Measurements from ENCODE around the gene NYNRIN.
"Not testable (repeated sequence)": the region's sequence is repeated elsewhere in the genome, so short reads cannot be mapped to it uniquely, and the experiment has no call there.

Gene NYNRIN

DNA sequence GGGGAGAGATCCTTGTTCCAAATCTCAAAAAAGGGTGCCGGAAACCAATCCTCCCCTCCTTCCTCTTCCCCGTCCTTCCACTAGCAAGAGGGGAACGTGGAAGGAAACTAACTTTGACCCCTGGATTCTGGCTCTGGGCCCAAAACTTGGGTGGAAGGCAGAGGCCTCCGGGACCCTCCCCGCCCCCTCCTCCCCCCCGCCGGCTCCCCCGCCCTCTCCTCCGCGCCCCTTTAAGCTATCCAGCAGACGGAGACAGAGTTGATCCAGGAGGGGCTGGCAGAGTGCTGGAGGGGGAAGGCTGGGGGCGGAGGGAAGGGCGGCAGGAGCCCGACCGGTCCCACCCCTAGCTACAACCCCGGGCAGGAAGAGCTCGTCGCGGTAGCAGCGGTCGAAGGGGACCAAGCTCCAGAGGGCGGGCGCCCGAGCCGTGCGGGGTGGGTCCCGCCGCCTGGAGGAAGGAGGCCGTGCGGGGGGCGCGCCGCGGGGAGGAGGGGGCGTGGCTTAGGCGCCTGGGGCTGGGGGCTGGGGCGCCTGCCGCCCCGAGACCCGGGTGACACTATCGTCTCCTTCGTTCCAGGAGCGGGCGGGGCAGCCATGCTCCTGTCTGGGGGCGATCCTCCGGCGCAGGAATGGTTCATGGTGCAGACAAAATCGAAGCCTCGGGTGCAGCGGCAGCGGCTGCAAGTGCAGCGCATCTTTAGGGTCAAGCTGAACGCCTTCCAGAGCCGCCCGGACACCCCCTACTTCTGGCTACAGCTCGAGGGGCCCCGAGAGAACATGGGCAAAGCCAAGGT is at the start of gene NYNRIN:
Gene NYNRIN, plus strand, starts transcription at position 351 of the 794 bp plus-strand sequence. Its CDS starts 244 bp downstream, at position 595.
- H3K4me1 ChIP-seq (ENCODE audit: control insufficient read depth, insufficient read depth, low read length), result peaks cover 36% of the 10 kb centered on the region
- peak within 1 kb of the TSS; percentile 68 to 83 for H3K4me3 ChIP-seq (ENCODE audit: low read length in 2 of 2)
- no peaks in the 10 kb centered on the region for H3K27me3 ChIP-seq (ENCODE audit: control insufficient read depth in 1 of 2, insufficient read depth in 2 of 2, low read length in 2 of 2)
- peak within 1 kb of the TSS; percentile 71 for H3K27ac ChIP-seq (ENCODE audit: low read length)
- peak within 1 kb of the TSS; percentile 28 to 68 for H3K9ac ChIP-seq (ENCODE audit: low read length in 2 of 2)
- H3K9me3 ChIP-seq (ENCODE audit: control insufficient read depth in 2 of 2, low read length in 2 of 2), result no peaks in the 10 kb centered on the region
- no peaks in the 10 kb centered on the region for H3K36me3 ChIP-seq (ENCODE audit: control insufficient read depth in 2 of 2, insufficient read depth in 2 of 2, low read length in 2 of 2)

- Histone ChIP-seq H3K9me3 (ENCODE audit: control insufficient read depth in 2 of 2, low read length in 2 of 2) (no peaks in the 10 kb centered on the region), H3K36me3 (ENCODE audit: control insufficient read depth in 2 of 2, insufficient read depth in 2 of 2, low read length in 2 of 2) (no peaks in the 10 kb centered on the region), H3K4me1 (ENCODE audit: control insufficient read depth, insufficient read depth, low read length) (no peaks in the 10 kb centered on the region), H3K9ac (ENCODE audit: low read length in 2 of 2) (no peak overlapping the region), H3K27ac (ENCODE audit: low read length) (no peak overlapping the region), H3K27me3 (ENCODE audit: control insufficient read depth in 1 of 2, insufficient read depth in 2 of 2, low read length in 2 of 2) (peaks cover 0 to 10% of the 10 kb centered on the region in 2 donors), H3K4me3 (ENCODE audit: low read length in 2 of 2) (no peak overlapping the region)
Observed at GRCh38 chr14:24349742-24350141, 49.1 kb upstream of the NYNRIN start.

- H3K4me1 ChIP-seq (ENCODE audit: control insufficient read depth, insufficient read depth, low read length), result no peaks in the 10 kb centered on the region
- H3K4me3 ChIP-seq (ENCODE audit: low read length in 2 of 2), result no peak overlapping the region
- H3K27ac ChIP-seq (ENCODE audit: low read length), result no peak overlapping the region
- no peaks in the 10 kb centered on the region for H3K36me3 ChIP-seq (ENCODE audit: control insufficient read depth in 2 of 2, insufficient read depth in 2 of 2, low read length in 2 of 2)
- H3K9ac ChIP-seq (ENCODE audit: low read length in 2 of 2), result no peak overlapping the region
- peaks cover 0 to 8% of the 10 kb centered on the region in 2 donors for H3K27me3 ChIP-seq (ENCODE audit: control insufficient read depth in 1 of 2, insufficient read depth in 2 of 2, low read length in 2 of 2)
- no peaks in the 10 kb centered on the region for H3K9me3 ChIP-seq (ENCODE audit: control insufficient read depth in 2 of 2, low read length in 2 of 2)
Observed at GRCh38 chr14:24351517-24351916, 47.3 kb upstream of the NYNRIN start.

GRCh38 chr14:24353559-24354481 is 45.0 kb upstream of the NYNRIN start:
- no peaks in the 10 kb centered on the region for H3K36me3 ChIP-seq (ENCODE audit: control insufficient read depth in 2 of 2, insufficient read depth in 2 of 2, low read length in 2 of 2)
- H3K9ac ChIP-seq (ENCODE audit: low read length in 2 of 2), result no peak overlapping the region
- peaks cover 0 to 8% of the 10 kb centered on the region in 2 donors for H3K27me3 ChIP-seq (ENCODE audit: control insufficient read depth in 1 of 2, insufficient read depth in 2 of 2, low read length in 2 of 2)
- H3K4me3 ChIP-seq (ENCODE audit: low read length in 2 of 2), result no peak overlapping the region
- H3K9me3 ChIP-seq (ENCODE audit: control insufficient read depth in 2 of 2, low read length in 2 of 2), result no peaks in the 10 kb centered on the region
- no peak overlapping the region for H3K27ac ChIP-seq (ENCODE audit: low read length)
- H3K4me1 ChIP-seq (ENCODE audit: control insufficient read depth, insufficient read depth, low read length), result no peaks in the 10 kb centered on the region

DNA sequence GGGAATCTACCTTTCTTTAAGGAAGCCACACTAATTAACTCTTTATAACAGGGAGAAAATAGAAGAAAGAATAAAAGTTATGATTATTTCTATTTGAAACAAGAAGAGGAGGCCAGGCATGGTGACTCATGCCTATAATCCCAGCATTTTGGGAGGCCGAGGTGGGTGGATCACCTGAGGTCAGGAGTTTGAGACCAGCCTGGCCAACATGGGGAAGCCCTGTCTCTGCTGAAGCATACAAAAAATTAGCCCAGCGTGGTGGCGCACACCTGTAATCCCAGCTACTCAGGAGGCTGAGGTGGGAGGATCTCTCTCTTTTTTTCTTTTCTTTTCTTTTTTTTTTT is 44.3 kb upstream of the NYNRIN start:
- H3K4me3 ChIP-seq (ENCODE audit: low read length in 2 of 2); H3K9me3 ChIP-seq (ENCODE audit: control insufficient read depth in 2 of 2, low read length in 2 of 2); H3K27me3 ChIP-seq (ENCODE audit: control insufficient read depth in 1 of 2, insufficient read depth in 2 of 2, low read length in 2 of 2); H3K27ac ChIP-seq (ENCODE audit: low read length); H3K4me1 ChIP-seq (ENCODE audit: control insufficient read depth, insufficient read depth, low read length); H3K9ac ChIP-seq (ENCODE audit: low read length in 2 of 2); H3K36me3 ChIP-seq (ENCODE audit: control insufficient read depth in 2 of 2, insufficient read depth in 2 of 2, low read length in 2 of 2): not testable (repeated sequence)

- H3K27me3 ChIP-seq (ENCODE audit: control insufficient read depth in 1 of 2, insufficient read depth in 2 of 2, low read length in 2 of 2), result peaks cover 0 to 5% of the 10 kb centered on the region in 2 donors
- no peak overlapping the region for H3K9ac ChIP-seq (ENCODE audit: low read length in 2 of 2)
- H3K4me1 ChIP-seq (ENCODE audit: control insufficient read depth, insufficient read depth, low read length), result no peaks in the 10 kb centered on the region
- H3K9me3 ChIP-seq (ENCODE audit: control insufficient read depth in 2 of 2, low read length in 2 of 2), result no peaks in the 10 kb centered on the region
- no peak overlapping the region for H3K27ac ChIP-seq (ENCODE audit: low read length)
- no peak overlapping the region for H3K4me3 ChIP-seq (ENCODE audit: low read length in 2 of 2)
- no peaks in the 10 kb centered on the region for H3K36me3 ChIP-seq (ENCODE audit: control insufficient read depth in 2 of 2, insufficient read depth in 2 of 2, low read length in 2 of 2)
Observed at GRCh38 chr14:24355009-24355408, 43.8 kb upstream of the NYNRIN start.

- Histone ChIP-seq H3K9me3 (ENCODE audit: control insufficient read depth in 2 of 2, low read length in 2 of 2) (no peaks in the 10 kb centered on the region), H3K4me3 (ENCODE audit: low read length in 2 of 2) (no peak overlapping the region), H3K27ac (ENCODE audit: low read length) (no peak overlapping the region), H3K27me3 (ENCODE audit: control insufficient read depth in 1 of 2, insufficient read depth in 2 of 2, low read length in 2 of 2) (peaks cover 0 to 3% of the 10 kb centered on the region in 2 donors), H3K9ac (ENCODE audit: low read length in 2 of 2) (no peak overlapping the region), H3K36me3 (ENCODE audit: control insufficient read depth in 2 of 2, insufficient read depth in 2 of 2, low read length in 2 of 2) (no peaks in the 10 kb centered on the region), H3K4me1 (ENCODE audit: control insufficient read depth, insufficient read depth, low read length) (no peaks in the 10 kb centered on the region)
Observed at GRCh38 chr14:24356208-24356607, 42.6 kb upstream of the NYNRIN start.

GRCh38 chr14:24360281-24360680 is 38.5 kb upstream of the NYNRIN start:
- Histone ChIP-seq H3K4me3 (ENCODE audit: low read length in 2 of 2) (no peak overlapping the region), H3K36me3 (ENCODE audit: control insufficient read depth in 2 of 2, insufficient read depth in 2 of 2, low read length in 2 of 2) (no peaks in the 10 kb centered on the region), H3K27me3 (ENCODE audit: control insufficient read depth in 1 of 2, insufficient read depth in 2 of 2, low read length in 2 of 2) (no peaks in the 10 kb centered on the region), H3K9me3 (ENCODE audit: control insufficient read depth in 2 of 2, low read length in 2 of 2) (no peaks in the 10 kb centered on the region), H3K27ac (ENCODE audit: low read length) (no peak overlapping the region), H3K9ac (ENCODE audit: low read length in 2 of 2) (no peak overlapping the region), H3K4me1 (ENCODE audit: control insufficient read depth, insufficient read depth, low read length) (no peaks in the 10 kb centered on the region)

GRCh38 chr14:24361326-24361725 is 37.5 kb upstream of the NYNRIN start:
- Histone ChIP-seq H3K4me3 (ENCODE audit: low read length in 2 of 2) (no peak overlapping the region), H3K9ac (ENCODE audit: low read length in 2 of 2) (no peak overlapping the region), H3K36me3 (ENCODE audit: control insufficient read depth in 2 of 2, insufficient read depth in 2 of 2, low read length in 2 of 2) (no peaks in the 10 kb centered on the region), H3K27ac (ENCODE audit: low read length) (no peak overlapping the region), H3K9me3 (ENCODE audit: control insufficient read depth in 2 of 2, low read length in 2 of 2) (no peaks in the 10 kb centered on the region), H3K27me3 (ENCODE audit: control insufficient read depth in 1 of 2, insufficient read depth in 2 of 2, low read length in 2 of 2) (no peaks in the 10 kb centered on the region), H3K4me1 (ENCODE audit: control insufficient read depth, insufficient read depth, low read length) (peaks cover 6% of the 10 kb centered on the region)

DNA sequence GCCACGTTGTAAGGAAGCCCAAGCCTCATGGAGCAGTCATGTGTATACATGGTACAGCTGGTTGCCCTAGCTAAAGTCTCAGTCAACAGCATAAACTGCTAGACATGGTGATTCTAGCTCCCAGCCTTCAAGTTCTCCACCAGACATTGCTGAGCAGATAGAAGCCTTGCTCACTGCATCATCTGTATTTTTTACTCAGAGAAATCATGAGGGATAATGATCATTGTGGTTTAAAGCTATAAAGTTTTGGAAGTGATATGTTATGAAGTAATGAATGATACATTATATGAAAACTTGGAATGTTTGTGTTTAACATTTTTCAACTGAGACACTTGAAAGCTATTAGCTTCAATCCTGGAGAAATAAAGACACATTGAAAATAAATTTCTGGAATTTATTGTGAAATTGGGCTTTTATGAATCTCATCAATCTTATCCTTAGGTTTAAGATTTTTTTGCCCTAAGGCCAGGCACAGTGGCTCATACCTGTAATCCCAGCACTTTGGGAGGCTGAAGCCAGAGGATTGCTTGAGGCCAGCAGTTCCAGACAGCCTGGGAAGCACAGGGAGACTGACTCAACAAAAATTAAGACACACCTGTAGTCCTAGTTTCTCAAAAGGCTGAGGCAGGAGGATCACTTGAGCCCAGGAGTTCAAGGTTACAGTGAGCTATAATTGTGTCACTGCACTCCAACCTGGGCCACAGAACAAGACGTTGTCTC is 36.4 kb upstream of the NYNRIN start:
- no peak overlapping the region for H3K27ac ChIP-seq (ENCODE audit: low read length)

More for the DNA sequence above, 36.4 kb upstream of the NYNRIN start:
- H3K4me1 ChIP-seq (ENCODE audit: control insufficient read depth, insufficient read depth, low read length), result peaks cover 15% of the 10 kb centered on the region
- H3K9me3 ChIP-seq (ENCODE audit: control insufficient read depth in 2 of 2, low read length in 2 of 2), result no peaks in the 10 kb centered on the region
- no peaks in the 10 kb centered on the region for H3K36me3 ChIP-seq (ENCODE audit: control insufficient read depth in 2 of 2, insufficient read depth in 2 of 2, low read length in 2 of 2)
- H3K27me3 ChIP-seq (ENCODE audit: control insufficient read depth in 1 of 2, insufficient read depth in 2 of 2, low read length in 2 of 2), result no peaks in the 10 kb centered on the region
- H3K4me3 ChIP-seq (ENCODE audit: low read length in 2 of 2), result no peak overlapping the region
- no peak overlapping the region for H3K9ac ChIP-seq (ENCODE audit: low read length in 2 of 2)
